HG03432 (cell line): Measurements from ENCODE around the gene CNTN5.
A peak's percentile ranks its signal among the peaks of the same experiment; 100 is the strongest.
"Not testable (repeated sequence)": the region's sequence is repeated elsewhere in the genome, so short reads cannot be mapped to it uniquely, and the experiment has no call there.

Experiments
- ATAC-seq: cut with Tn5 transposase; IDR thresholded peaks from one replicate; pipeline ENCODE4 v1.9.1; 2021; ENCODE audit warnings: mild to moderate bottlenecking, moderate library complexity; ENCODE audit not compliant: unreplicated experiment

Gene CNTN5

GRCh38 chr11:100273066-100273815 lies 1252.5 kb downstream of the CNTN5 start:
- no peak for ATAC-seq

- ATAC-seq, result not testable (repeated sequence)
Observed at GRCh38 chr11:100274466-100274865, 1253.7 kb downstream of the CNTN5 start.

GRCh38 chr11:100294748-100295147 lies 1274.0 kb downstream of the CNTN5 start:
- ATAC-seq, result no peak

- ATAC-seq, result no peak
Observed at GRCh38 chr11:100296051-100296679, 1275.4 kb downstream of the CNTN5 start.

- ATAC-seq, result no peak
Observed at GRCh38 chr11:100297516-100297915, 1276.8 kb downstream of the CNTN5 start.

GRCh38 chr11:100302824-100303223 lies 1282.1 kb downstream of the CNTN5 start:
- no peak for ATAC-seq

GRCh38 chr11:100303897-100304296 lies 1283.1 kb downstream of the CNTN5 start:
- ATAC-seq, result no peak

GRCh38 chr11:100308202-100308601 lies 1287.5 kb downstream of the CNTN5 start:
- no peak for ATAC-seq

GRCh38 chr11:100315946-100316345 lies 1295.2 kb downstream of the CNTN5 start:
- ATAC-seq, result no peak

- no peak for ATAC-seq
Observed at GRCh38 chr11:100316952-100317351, 1296.2 kb downstream of the CNTN5 start.

GRCh38 chr11:100319691-100320090 lies 1298.9 kb downstream of the CNTN5 start:
- ATAC-seq, result no peak

GRCh38 chr11:100328626-100329340 lies 1308.0 kb downstream of the CNTN5 start:
- peak; percentile 59 for ATAC-seq

GRCh38 chr11:100329352-100329751 lies 1308.6 kb downstream of the CNTN5 start:
- peak; percentile 21 for ATAC-seq

- no peak for ATAC-seq
Observed at GRCh38 chr11:100336873-100337272, 1316.1 kb downstream of the CNTN5 start.

GRCh38 chr11:100338144-100338840 lies 1317.5 kb downstream of the CNTN5 start:
- no peak for ATAC-seq

GRCh38 chr11:100340466-100341319 lies 1319.9 kb downstream of the CNTN5 start:
- ATAC-seq, result no peak

- no peak for ATAC-seq
Observed at GRCh38 chr11:100353083-100353482, 1332.3 kb downstream of the CNTN5 start.

- ATAC-seq, result no peak
Observed at GRCh38 chr11:100354736-100355135, 1334.0 kb downstream of the CNTN5 start.

- no peak for ATAC-seq
Observed at GRCh38 chr11:100356035-100356434, 1335.3 kb downstream of the CNTN5 start.

GRCh38 chr11:100359281-100359680 lies 1338.5 kb downstream of the CNTN5 start:
- ATAC-seq, result no peak
